Endothelial cell of hepatic sinusoid (primary cell): ENCODE measurements around the gene OR51I2.

Source experiments
- in situ Hi-C: cut with HindIII; loops from 2 replicates; pipeline ENCODE4 v1.10.0; 2017; ENCODE audit warnings: low sequenced_read_pairs

OR51I2 gene

DNA sequence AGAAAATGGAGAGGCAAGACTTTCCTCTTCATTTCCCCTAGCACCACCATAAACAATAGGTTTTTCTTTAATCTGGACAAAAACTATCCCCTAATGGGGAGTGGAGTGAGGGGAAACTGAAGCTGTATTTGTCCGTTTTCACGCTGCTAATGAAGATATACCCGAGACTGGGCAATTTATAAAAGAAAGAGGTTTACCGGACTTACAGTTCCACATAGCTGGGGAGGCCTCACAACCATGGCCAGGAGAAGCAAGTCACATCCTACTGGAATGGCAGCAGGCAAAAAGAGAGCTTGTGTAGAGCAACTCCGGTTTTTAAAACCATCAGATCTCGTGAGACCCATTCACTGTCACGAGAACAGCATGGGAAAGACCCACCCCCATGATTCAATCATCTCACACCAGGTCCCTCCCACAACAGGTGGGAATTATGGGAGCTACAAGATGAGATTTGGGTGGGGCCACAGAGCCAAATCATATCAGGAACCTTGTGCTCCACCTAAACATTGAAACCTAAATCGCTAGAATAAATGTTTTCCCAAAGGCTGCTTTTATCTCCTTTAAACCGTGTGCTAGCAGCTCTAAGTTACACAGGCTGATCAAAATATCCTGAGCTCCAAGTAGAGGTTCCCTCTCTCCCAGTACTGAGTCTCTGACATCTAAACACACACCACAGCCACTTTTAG lies 56.4 kb downstream of the OR51I2 start:
- in situ Hi-C loops = no loop called here
